Ishikawa (cell line): ENCODE results near the gene NHLRC4.

ENCODE experiments used
- CEBPB ChIP-seq: IDR thresholded peaks from 2 replicates; pipeline ENCODE4 v1.6.1; 2012
- EGR1 ChIP-seq: IDR thresholded peaks from 2 replicates; pipeline ENCODE4 v1.6.1; 2012
- EP300 ChIP-seq: IDR thresholded peaks from 2 replicates; pipeline ENCODE4 v1.6.1; 2012; ENCODE audit warnings: borderline replicate concordance
- FOXM1 ChIP-seq: IDR thresholded peaks from 2 replicates; pipeline ENCODE4 v1.6.1; 2012; ENCODE audit warnings: low read depth, borderline replicate concordance
- RAD21 ChIP-seq: IDR thresholded peaks from 2 replicates; pipeline ENCODE4 v1.6.1; 2012; ENCODE audit warnings: low read depth
- REST ChIP-seq: IDR thresholded peaks from 2 replicates; pipeline ENCODE4 v1.6.1; 2012; ENCODE audit warnings: low read depth, mild to moderate bottlenecking
- TAF1 ChIP-seq: IDR thresholded peaks from 2 replicates; pipeline ENCODE4 v1.6.1; 2012; ENCODE audit warnings: low read depth, mild to moderate bottlenecking
- TCF12 ChIP-seq: IDR thresholded peaks from 2 replicates; pipeline ENCODE4 v1.6.1; 2012; ENCODE audit warnings: low read depth
- YY1 ChIP-seq: IDR thresholded peaks from 2 replicates; pipeline ENCODE4 v1.6.1; 2012; ENCODE audit warnings: low read depth
- ZBTB7A ChIP-seq: IDR thresholded peaks from 2 replicates; pipeline ENCODE4 v1.6.1; 2012; ENCODE audit warnings: low read depth

- TF ChIP-seq EP300 (no peak), EGR1 (no peak), TAF1 (no peak), TCF12 (no peak), CEBPB (no peak), YY1 (no peak), REST (no peak), RAD21 (no peak), FOXM1 (no peak), ZBTB7A (no peak)
These were observed 19.3 kb downstream of the NHLRC4 start for GRCh38 chr16:586047-586644.
